ENCODE measurements around the gene TMEM225B.

DNA sequence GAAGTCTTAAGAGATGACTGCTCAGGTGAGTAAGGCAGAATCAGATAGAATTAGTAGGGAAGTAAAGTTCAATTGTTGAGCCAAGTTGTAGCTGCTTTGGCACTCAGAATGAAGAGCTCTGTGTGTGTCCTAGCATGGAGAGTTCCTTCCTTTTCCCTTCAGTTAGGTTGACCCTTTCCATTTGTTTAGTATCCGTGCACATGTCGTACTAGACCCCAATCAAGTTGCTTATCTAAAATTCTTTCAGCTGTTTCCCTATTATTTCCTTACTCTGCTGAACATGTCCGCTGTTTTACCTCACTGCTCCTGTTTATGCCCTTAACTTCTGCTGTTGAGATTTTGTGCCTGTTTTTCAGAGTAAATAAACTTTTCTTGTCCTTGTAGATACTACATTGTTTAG lies 26.3 kb upstream of the TMEM225B start:
- TF ChIP-seq POLR2A (IDR thresholded peaks at IDR 0.05) (no peak), EP300 (IDR thresholded peaks at IDR 0.05; ENCODE audit: low read depth) (no peak)
- TF ChIP-seq, protein P1, sequence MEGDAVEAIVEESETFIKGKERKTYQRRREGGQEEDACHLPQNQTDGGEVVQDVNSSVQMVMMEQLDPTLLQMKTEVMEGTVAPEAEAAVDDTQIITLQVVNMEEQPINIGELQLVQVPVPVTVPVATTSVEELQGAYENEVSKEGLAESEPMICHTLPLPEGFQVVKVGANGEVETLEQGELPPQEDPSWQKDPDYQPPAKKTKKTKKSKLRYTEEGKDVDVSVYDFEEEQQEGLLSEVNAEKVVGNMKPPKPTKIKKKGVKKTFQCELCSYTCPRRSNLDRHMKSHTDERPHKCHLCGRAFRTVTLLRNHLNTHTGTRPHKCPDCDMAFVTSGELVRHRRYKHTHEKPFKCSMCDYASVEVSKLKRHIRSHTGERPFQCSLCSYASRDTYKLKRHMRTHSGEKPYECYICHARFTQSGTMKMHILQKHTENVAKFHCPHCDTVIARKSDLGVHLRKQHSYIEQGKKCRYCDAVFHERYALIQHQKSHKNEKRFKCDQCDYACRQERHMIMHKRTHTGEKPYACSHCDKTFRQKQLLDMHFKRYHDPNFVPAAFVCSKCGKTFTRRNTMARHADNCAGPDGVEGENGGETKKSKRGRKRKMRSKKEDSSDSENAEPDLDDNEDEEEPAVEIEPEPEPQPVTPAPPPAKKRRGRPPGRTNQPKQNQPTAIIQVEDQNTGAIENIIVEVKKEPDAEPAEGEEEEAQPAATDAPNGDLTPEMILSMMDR (IDR thresholded peaks at IDR 0.05), result no peak

Measured in transverse colon (tissue), 3 donors.